OCI-LY1 (cell line): ENCODE data around the gene FCN3.
A peak's percentile ranks its signal among the peaks of the same experiment; 100 is the strongest.

Experiments
- H2AFZ ChIP-seq: fragments of 200-600 bp; sonication (generic), shearing (Covaris generic); 2 replicates; pipeline ENCODE4 v1.6.0; 2014; ENCODE audit warnings: antibody characterized with exemption, mild to moderate bottlenecking, low read length
- H3F3A ChIP-seq: fragments of 200-600 bp; sonication (generic), shearing (Covaris generic); 2 replicates; pipeline ENCODE4 v1.6.0; 2014; ENCODE audit warnings: mild to moderate bottlenecking, antibody characterized with exemption, low read length, moderate library complexity; ENCODE audit not compliant: insufficient read depth
- H3K27ac ChIP-seq: fragments of 200-600 bp; sonication (generic); 2 replicates; pipeline ENCODE4 v1.5.1; 2014; ENCODE audit warnings: low read length, mixed run types, mild to moderate bottlenecking, low read depth; ENCODE audit not compliant: poor library complexity, severe bottlenecking
- H3K27me3 ChIP-seq: fragments of 200-600 bp; sonication (generic); 2 replicates; pipeline ENCODE4 v1.6.0; 2014; ENCODE audit warnings: antibody characterized with exemption, mild to moderate bottlenecking, low read length, moderate library complexity; ENCODE audit not compliant: insufficient read depth
- H3K36me3 ChIP-seq: fragments of 200-600 bp; sonication (generic); 2 replicates; pipeline ENCODE4 v1.6.1; 2014; ENCODE audit warnings: mild to moderate bottlenecking, antibody characterized with exemption, low read length, moderate library complexity, mixed read lengths; ENCODE audit not compliant: insufficient read depth
- H3K4me1 ChIP-seq: fragments of 200-600 bp; sonication (generic); 2 replicates; pipeline ENCODE4 v1.5.1; 2014; ENCODE audit warnings: mild to moderate bottlenecking, low read length, moderate library complexity; ENCODE audit not compliant: insufficient read depth, severe bottlenecking
- H3K4me2 ChIP-seq: fragments of 200-600 bp; sonication (generic), shearing (Covaris generic); 2 replicates; pipeline ENCODE4 v1.6.1; 2014; ENCODE audit warnings: low read length
- H3K4me3 ChIP-seq: fragments of 200-600 bp; sonication (generic); 2 replicates; pipeline ENCODE4 v1.5.1; 2014; ENCODE audit warnings: low read length, low read depth, mild to moderate bottlenecking, mixed read lengths; ENCODE audit not compliant: poor library complexity, severe bottlenecking
- H3K79me2 ChIP-seq: fragments of 200-600 bp; shearing (Covaris generic); 2 replicates; pipeline ENCODE4 v1.6.1; 2016; ENCODE audit warnings: mixed run types, low read length, mixed read lengths; ENCODE audit not compliant: insufficient read depth
- H3K9ac ChIP-seq: fragments of 200-600 bp; sonication (generic), shearing (Covaris generic); 2 replicates; pipeline ENCODE4 v1.6.1; 2014; ENCODE audit warnings: mild to moderate bottlenecking, low read length, mixed read lengths
- H3K9me2 ChIP-seq: fragments of 200-600 bp; sonication (generic), shearing (Covaris generic); 2 replicates; pipeline ENCODE4 v1.6.1; 2014; ENCODE audit warnings: low read depth, mild to moderate bottlenecking, low read length, mixed read lengths
- H3K9me3 ChIP-seq: fragments of 200-600 bp; shearing (Covaris generic); 2 replicates; pipeline ENCODE4 v1.6.1; 2014; ENCODE audit warnings: low read length, mixed read lengths
- H4K20me1 ChIP-seq: fragments of 200-600 bp; sonication (generic), shearing (Covaris generic); 2 replicates; pipeline ENCODE4 v1.6.0; 2016; ENCODE audit warnings: mild to moderate bottlenecking, low read length; ENCODE audit not compliant: insufficient read depth
- EZH2 ChIP-seq: fragments of 200-600 bp; sonication (generic), shearing (Covaris generic); IDR thresholded peaks from 2 replicates; pipeline ENCODE4 v1.8.0; 2017; ENCODE audit warnings: borderline replicate concordance, mixed run types, mild to moderate bottlenecking, antibody characterized with exemption, low read length, moderate library complexity, mixed read lengths
- TF ChIP-seq, protein P1 (sequence below): fragments of 200-600 bp; sonication (generic), shearing (Covaris generic); IDR thresholded peaks from 2 replicates; pipeline ENCODE4 v1.5.1; 2017; ENCODE audit warnings: mild to moderate bottlenecking, antibody characterized with exemption, low read length, moderate library complexity, mixed read lengths

Gene FCN3

DNA sequence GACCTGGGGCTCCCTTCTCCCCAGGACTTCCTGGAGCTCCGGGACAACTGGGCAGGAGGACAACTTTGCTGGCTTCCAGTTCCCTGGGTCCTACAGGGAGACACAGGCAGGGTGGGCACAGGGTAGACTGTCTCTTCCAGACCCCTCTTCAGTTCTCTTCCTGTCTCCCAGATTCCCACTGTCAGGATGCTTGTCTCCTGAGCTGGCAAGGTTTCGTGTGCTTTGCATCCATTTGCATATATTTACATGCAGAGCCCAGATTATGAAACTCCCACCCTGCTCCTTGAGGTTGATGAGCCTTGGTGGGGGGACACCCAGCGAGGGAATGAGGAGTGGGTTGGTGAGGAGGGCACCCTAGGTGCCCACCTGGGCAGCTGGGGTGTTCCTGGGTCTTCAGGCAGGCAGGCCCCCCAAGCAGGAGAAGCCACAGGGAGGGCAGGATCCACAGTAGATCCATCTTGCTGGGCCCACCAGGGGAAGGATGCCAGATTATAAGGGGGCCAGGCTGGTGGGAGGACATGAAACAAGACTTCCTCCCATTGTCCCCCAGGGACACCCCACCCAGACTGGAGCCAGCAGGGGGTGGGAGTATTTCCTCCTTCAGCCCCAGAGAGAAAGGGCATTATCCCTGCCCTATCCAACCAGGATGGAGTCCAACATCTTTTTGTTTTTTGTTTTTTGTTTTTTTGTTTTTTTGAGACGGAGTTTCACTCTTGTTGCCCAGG, at the start of gene FCN3:
Gene FCN3, minus strand, starts transcription at position 463 of the 725 bp plus-strand sequence. Its CDS starts 6 bp downstream, at position 457.
- Histone ChIP-seq H3K4me2 (no peak within 1 kb of the TSS), H3K36me3 (no peaks in the 10 kb centered on the region)
- TF ChIP-seq EZH2 = no peak
- TF ChIP-seq, protein P1, sequence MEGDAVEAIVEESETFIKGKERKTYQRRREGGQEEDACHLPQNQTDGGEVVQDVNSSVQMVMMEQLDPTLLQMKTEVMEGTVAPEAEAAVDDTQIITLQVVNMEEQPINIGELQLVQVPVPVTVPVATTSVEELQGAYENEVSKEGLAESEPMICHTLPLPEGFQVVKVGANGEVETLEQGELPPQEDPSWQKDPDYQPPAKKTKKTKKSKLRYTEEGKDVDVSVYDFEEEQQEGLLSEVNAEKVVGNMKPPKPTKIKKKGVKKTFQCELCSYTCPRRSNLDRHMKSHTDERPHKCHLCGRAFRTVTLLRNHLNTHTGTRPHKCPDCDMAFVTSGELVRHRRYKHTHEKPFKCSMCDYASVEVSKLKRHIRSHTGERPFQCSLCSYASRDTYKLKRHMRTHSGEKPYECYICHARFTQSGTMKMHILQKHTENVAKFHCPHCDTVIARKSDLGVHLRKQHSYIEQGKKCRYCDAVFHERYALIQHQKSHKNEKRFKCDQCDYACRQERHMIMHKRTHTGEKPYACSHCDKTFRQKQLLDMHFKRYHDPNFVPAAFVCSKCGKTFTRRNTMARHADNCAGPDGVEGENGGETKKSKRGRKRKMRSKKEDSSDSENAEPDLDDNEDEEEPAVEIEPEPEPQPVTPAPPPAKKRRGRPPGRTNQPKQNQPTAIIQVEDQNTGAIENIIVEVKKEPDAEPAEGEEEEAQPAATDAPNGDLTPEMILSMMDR = no peak

DNA sequence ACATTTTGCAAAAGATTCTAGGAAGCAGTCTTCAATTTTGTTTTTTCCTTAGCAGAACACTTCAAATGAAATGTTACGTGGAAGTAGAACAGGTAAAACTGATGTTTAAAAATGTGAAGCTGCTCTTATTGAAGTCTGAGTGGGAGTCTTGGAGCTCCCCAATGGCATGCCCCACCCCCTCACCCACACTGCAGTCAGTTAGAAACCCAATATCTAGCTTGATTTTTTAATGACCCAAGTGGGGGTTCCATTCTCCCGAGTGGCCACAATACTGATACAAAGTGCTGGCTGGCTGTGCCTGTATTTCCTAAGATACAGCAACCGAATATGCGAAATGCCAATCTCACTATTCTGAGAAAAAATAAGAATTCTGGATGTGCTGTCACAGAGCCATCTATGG, 49.1 kb upstream of the FCN3 start:
- no peak for TF ChIP-seq EZH2
- TF ChIP-seq, protein P1 = no peak
- H3K9me3 ChIP-seq = no peaks in the 10 kb centered on the region
- H3K27ac ChIP-seq = peak overlapping the region; percentile 23
- no peak overlapping the region for H3K4me3 ChIP-seq
- H3K36me3 ChIP-seq = peaks cover 49% of the 10 kb centered on the region; the same call in 1 of the 2 replicates
- no peak overlapping the region for H3K4me2 ChIP-seq
- H3K9me2 ChIP-seq = no peaks in the 10 kb centered on the region
- H3K4me1 ChIP-seq = peaks cover 72% of the 10 kb centered on the region
- no peaks in the 10 kb centered on the region for H3K27me3 ChIP-seq
- no peaks in the 10 kb centered on the region for H4K20me1 ChIP-seq
- no peak overlapping the region for H2AFZ ChIP-seq
- peaks cover 4% of the 10 kb centered on the region; the same call in 1 of the 2 replicates for H3F3A ChIP-seq
- H3K79me2 ChIP-seq = peaks cover 13% of the 10 kb centered on the region
- no peak overlapping the region for H3K9ac ChIP-seq

More for the DNA sequence above, at the start of gene FCN3:
- Histone ChIP-seq H3K27me3 (0 out of 2 replicates have a peak, but pooled peaks cover 5% of the 10 kb centered on the region), H3K4me1 (peaks cover 4% of the 10 kb centered on the region), H3K4me3 (no peak within 1 kb of the TSS), H4K20me1 (no peaks in the 10 kb centered on the region), H3K9me2 (no peaks in the 10 kb centered on the region), H3K9ac (no peak within 1 kb of the TSS), H3K9me3 (no peaks in the 10 kb centered on the region), H3K79me2 (no peaks in the 10 kb centered on the region), H2AFZ (no peak within 1 kb of the TSS), H3F3A (no peaks in the 10 kb centered on the region), H3K27ac (no peak within 1 kb of the TSS)

DNA sequence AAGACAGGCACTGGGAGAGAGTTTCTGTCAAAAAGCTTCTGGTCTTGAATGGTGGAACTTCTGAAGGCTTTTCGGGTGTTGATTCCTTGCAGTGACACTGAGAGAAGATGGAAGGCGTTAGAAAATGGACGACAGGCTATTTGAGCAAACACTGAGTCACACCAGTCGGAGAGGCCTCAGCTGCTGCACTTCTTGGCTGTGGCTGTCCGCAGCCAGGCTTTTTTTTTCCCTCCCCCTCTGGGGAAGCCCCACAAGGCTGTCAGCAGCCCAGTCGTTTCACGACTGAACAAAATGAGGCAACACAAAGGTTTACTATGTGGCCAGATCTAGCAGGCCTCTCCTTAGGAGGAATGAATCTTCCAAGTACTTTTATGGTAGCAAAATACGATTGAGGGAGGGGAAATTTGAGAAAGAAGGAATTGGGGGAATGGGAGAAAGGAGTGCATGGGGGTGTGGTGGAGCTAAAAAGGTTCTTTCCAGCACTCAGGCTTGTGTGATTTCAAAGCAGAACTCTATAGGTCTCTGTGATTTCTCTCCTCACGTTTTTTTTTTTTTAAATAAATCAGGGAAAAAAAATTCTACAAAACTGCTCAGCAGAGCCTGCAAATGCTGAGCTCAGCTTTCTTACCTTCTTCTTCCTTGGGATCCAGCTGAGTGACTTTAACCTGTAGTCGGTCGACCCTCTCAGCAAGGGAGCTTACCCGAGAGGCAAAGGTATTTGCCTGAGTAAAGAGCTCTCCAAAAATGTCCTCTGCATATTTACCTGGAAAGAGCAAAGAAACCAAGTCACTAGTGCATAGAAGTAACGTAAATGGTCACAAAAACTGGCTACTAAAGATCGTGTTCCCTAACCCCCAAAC, 43.9 kb upstream of the FCN3 start:
- Histone ChIP-seq H3F3A (no peaks in the 10 kb centered on the region), H3K9me3 (no peaks in the 10 kb centered on the region), H3K9ac (peak overlapping the region; percentile 58), H3K4me3 (no peak overlapping the region), H2AFZ (no peak overlapping the region), H3K36me3 (peaks cover 48% of the 10 kb centered on the region), H3K79me2 (peaks cover 2% of the 10 kb centered on the region; the same call in 1 of the 2 replicates), H3K27ac (peak overlapping the region; percentile 90), H3K27me3 (no peaks in the 10 kb centered on the region), H3K4me1 (peaks cover 59% of the 10 kb centered on the region), H3K4me2 (peak overlapping the region; percentile 38), H3K9me2 (no peaks in the 10 kb centered on the region), H4K20me1 (no peaks in the 10 kb centered on the region)
- TF ChIP-seq, protein P1 = no peak
- TF ChIP-seq EZH2 = no peak
